ENCODE data around the gene TRPM4. TPM values are rescaled to one million over a fixed set of nuclear protein-coding genes. Genes with fewer than 3 reads are reported as not detected.
A peak's percentile ranks its signal among the peaks of the same experiment; 100 is the strongest.

TRPM4 gene
- total and polyA plus RNA-seq, 2 of the 13 experiments (the other 11 are each of a cell fraction or from before 2014, with no cell fraction given): 1.9 to 4.3 TPM

DNA sequence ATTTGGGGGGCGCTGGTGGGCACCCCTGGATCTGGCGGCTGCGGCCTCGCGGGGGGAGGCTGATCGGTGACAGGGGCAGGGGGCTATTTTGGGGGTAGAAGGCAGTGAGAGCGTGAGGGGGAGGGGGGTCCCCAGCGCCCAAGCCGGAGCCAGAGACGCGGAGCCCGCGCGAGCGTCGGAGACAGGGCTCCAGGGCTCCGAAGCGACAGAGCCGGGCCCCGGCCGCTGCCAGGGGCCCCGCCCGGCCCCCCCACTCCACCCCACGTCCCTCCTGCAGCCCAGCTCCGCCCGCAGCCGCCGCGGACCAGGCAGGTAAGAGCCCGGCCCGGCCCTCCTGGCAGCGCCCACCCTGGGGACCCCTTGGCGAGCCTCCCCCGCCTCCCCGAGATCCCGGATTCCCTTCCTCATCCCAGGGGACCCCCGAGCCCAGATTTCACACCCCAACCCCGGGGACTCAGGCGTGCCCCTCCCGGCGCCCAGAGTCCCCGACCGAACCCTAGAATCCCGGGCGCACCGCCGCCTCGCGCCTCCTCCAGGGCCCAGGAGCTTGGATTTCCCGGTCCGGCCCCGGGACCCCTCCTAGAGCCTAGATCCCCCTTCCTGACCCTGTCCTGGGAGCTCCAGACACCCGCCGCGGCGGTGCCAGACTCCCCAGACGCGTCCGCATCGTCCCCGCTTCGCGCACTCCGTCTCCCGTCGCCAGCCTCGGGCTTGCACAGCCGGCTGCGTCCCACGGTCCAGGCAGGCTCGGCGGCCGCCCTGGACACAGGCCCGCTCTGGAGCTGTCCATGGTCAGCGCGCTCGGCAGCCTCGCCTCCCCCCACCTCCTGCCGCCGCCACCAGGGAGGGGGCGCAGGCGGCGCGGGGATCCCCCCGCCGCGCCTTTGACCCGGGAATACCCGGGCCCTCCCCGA, 37.9 kb upstream of the TRPM4 start, which contains the start of gene PPFIA3 (continued):
- peak; percentile 88 for TF ChIP-seq ZNF687 (CRISPR knock-in tag; IDR thresholded peaks at IDR 0.05)
- peak; percentile 71 for TF ChIP-seq KMT2B (CRISPR knock-in tag; IDR thresholded peaks at IDR 0.05)
- 0 out of 2 replicates have a peak, but pooled peaks have one; percentile 44 for TF ChIP-seq SMAD3 (CRISPR knock-in tag; IDR thresholded peaks at IDR 0.05)
- peak; percentile 7 for TF ChIP-seq YY1 (IDR thresholded peaks at IDR 0.05; ENCODE audit: insufficient read depth, insufficient replicate concordance, low read depth, low read length)
- no peak for TF ChIP-seq ATAD3A (CRISPR knock-in tag; IDR thresholded peaks at IDR 0.05)
- TF ChIP-seq, protein P1, sequence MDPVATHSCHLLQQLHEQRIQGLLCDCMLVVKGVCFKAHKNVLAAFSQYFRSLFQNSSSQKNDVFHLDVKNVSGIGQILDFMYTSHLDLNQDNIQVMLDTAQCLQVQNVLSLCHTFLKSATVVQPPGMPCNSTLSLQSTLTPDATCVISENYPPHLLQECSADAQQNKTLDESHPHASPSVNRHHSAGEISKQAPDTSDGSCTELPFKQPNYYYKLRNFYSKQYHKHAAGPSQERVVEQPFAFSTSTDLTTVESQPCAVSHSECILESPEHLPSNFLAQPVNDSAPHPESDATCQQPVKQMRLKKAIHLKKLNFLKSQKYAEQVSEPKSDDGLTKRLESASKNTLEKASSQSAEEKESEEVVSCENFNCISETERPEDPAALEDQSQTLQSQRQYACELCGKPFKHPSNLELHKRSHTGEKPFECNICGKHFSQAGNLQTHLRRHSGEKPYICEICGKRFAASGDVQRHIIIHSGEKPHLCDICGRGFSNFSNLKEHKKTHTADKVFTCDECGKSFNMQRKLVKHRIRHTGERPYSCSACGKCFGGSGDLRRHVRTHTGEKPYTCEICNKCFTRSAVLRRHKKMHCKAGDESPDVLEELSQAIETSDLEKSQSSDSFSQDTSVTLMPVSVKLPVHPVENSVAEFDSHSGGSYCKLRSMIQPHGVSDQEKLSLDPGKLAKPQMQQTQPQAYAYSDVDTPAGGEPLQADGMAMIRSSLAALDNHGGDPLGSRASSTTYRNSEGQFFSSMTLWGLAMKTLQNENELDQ (CRISPR knock-in tag; IDR thresholded peaks at IDR 0.05; ENCODE audit: borderline replicate concordance): peak; percentile 84; the same call in 1 of the 2 replicates
- peak; percentile 96 for TF ChIP-seq MIER2 (CRISPR knock-in tag; IDR thresholded peaks at IDR 0.05)

All from HepG2 (cell line).